Panc1 (cell line): ENCODE data around the gene KAT7. TPM values are rescaled to one million over a fixed set of nuclear protein-coding genes. Genes with fewer than 3 reads are reported as not detected.

ENCODE experiments used
- ATAC-seq: fragments of 200-7000 bp; cut with Tn5 transposase; 2 replicates; pipeline ENCODE4 v1.9.1; 2020; ENCODE audit warnings: mild to moderate bottlenecking, moderate library complexity
- BruUV-seq: library from RNA; stranded (reverse); fragments of 400-500 nt; replicated peaks from 2 replicates; lab custom pipeline; 2021; lab: Mats Ljungman, UMichigan
- CTCF ChIA-PET: fragments of 300-600 bp; sonication (Branson Sonifier 250); formaldehyde crosslinking; loops from one replicate; lab custom pipeline; 2022; ENCODE audit warnings: antibody characterized with exemption; lab: Charles Lee
- POLR2A ChIA-PET: fragments of 300-600 bp; sonication (Branson Sonifier 250); formaldehyde crosslinking; loops from one replicate; lab custom pipeline; 2022; ENCODE audit warnings: antibody characterized with exemption; lab: Charles Lee
- DNase-seq: peaks from one replicate; pipeline ENCODE4 v3.0.0-alpha.2; 2010; ENCODE audit warnings: low read depth, low spot score
- H3K27ac ChIP-seq: 2 replicates; pipeline ENCODE4 v1.5.1; 2011; ENCODE audit warnings: mild to moderate bottlenecking, low read length, inconsistent platforms
- H3K27me3 ChIP-seq: fragments of 200-500 bp; sonication (Bioruptor generic); 2 replicates; pipeline ENCODE4 v1.6.0; 2014; ENCODE audit warnings: low read length, inconsistent platforms; ENCODE audit not compliant: control insufficient read depth, insufficient read depth
- H3K36me3 ChIP-seq: fragments of 200-500 bp; sonication (Bioruptor generic); 2 replicates; pipeline ENCODE4 v1.5.1; 2014; ENCODE audit warnings: inconsistent platforms, mild to moderate bottlenecking, low read length, moderate library complexity; ENCODE audit not compliant: control insufficient read depth, insufficient read depth
- H3K4me1 ChIP-seq: 2 replicates; pipeline ENCODE4 v1.5.1; 2011; ENCODE audit warnings: inconsistent platforms, mild to moderate bottlenecking, low read length, moderate library complexity; ENCODE audit not compliant: control insufficient read depth, insufficient read depth
- H3K4me3 ChIP-seq, 2 experiments: 2 replicates each; pipeline ENCODE4 v1.5.1; 2011 to 2012; ENCODE audit warnings: low read depth in 2 of 2, low read length in 2 of 2, mild to moderate bottlenecking in 2 of 2, inconsistent platforms in 1 of 2, moderate library complexity in 1 of 2
- H3K9me3 ChIP-seq: fragments of 200-500 bp; sonication (Bioruptor generic); 2 replicates; pipeline ENCODE4 v1.5.1; 2014; ENCODE audit warnings: low read depth, mild to moderate bottlenecking, inconsistent platforms, low read length, moderate library complexity; ENCODE audit not compliant: control insufficient read depth, insufficient read depth
- CTCF ChIP-seq: fragments of 450-650 bp; IDR thresholded peaks from 2 replicates; pipeline ENCODE4 v1.5.1; 2017; ENCODE audit warnings: mild to moderate bottlenecking
- POLR2AphosphoS5 ChIP-seq: IDR thresholded peaks from 2 replicates; pipeline ENCODE4 v1.6.1; 2012; ENCODE audit warnings: mild to moderate bottlenecking, low read depth, low read length, moderate library complexity
- REST ChIP-seq, 2 experiments: IDR thresholded peaks; 2 replicates each; pipeline ENCODE4 v1.6.1; 2011 to 2012; ENCODE audit warnings: low read depth in 2 of 2, control low read depth in 1 of 2, low read length in 1 of 2, mild to moderate bottlenecking in 1 of 2, moderate library complexity in 1 of 2; ENCODE audit not compliant: insufficient read depth in 1 of 2
- SIN3A ChIP-seq: IDR thresholded peaks from 2 replicates; pipeline ENCODE4 v1.6.1; 2012; ENCODE audit warnings: low read depth, mild to moderate bottlenecking, low read length, moderate library complexity, borderline replicate concordance; ENCODE audit not compliant: insufficient read depth
- TCF7L2 ChIP-seq: IDR thresholded peaks from 2 replicates; pipeline ENCODE4 v1.6.1; 2011; ENCODE audit warnings: mild to moderate bottlenecking, low read depth, low read length, inconsistent platforms
- in situ Hi-C: cut with HindIII; loops from 2 replicates; pipeline ENCODE4 v1.10.0; 2016; ENCODE audit warnings: low sequenced_read_pairs, low pct_unique_long_range_greater_than_20kb
- intact Hi-C: fragments of 100-400 bp; cut with micrococcal nuclease; formaldehyde crosslinking; loops from one replicate; pipeline ENCODE4 v1.10.0; 2022; ENCODE audit not compliant: unreplicated experiment
- total RNA-seq: library from RNA; stranded (reverse); gene quantifications from one replicate; pipeline ENCODE4 v1.2.1, GENCODE V29; 2021; ENCODE audit not compliant: unreplicated experiment

KAT7 gene
- total RNA-seq, 1 experiment from 2014 or later, result 69.0 TPM

- BruUV-seq, result no TSS peak
- H3K27ac ChIP-seq, result no peak overlapping the region
- H3K4me3 ChIP-seq, result no peak overlapping the region
- H3K36me3 ChIP-seq, result no peaks in the 10 kb centered on the region
- no peaks in the 10 kb centered on the region for H3K4me1 ChIP-seq
- DNase-seq, result no peak
- TF ChIP-seq POLR2AphosphoS5, result no peak
- TF ChIP-seq SIN3A, result no peak
- no peak for TF ChIP-seq CTCF
- no peak for TF ChIP-seq TCF7L2
- TF ChIP-seq REST (IDR thresholded peaks at IDR 0.05; ENCODE audit: insufficient read depth in 1 of 2, low read depth in 2 of 2, low read length in 1 of 2), result no peak
- H3K27me3 ChIP-seq, result no peaks in the 10 kb centered on the region
- in situ Hi-C loops (no loop called here), intact Hi-C loops (no loop called here)
- ChIA-PET CTCF (no interaction called here), POLR2A (interaction anchor here (0.6 kb wide), 1 partner anchor 19 kb away, joined by 7 read pairs; no protein-coding TSS in a partner anchor)
- no peak for ATAC-seq
- H3K9me3 ChIP-seq, result no peaks in the 10 kb centered on the region
Measured at GRCh38 chr17:49753959-49754391, 34.5 kb upstream of the KAT7 start.

- Histone ChIP-seq H3K4me3 (no peak overlapping the region), H3K9me3 (no peaks in the 10 kb centered on the region), H3K36me3 (no peaks in the 10 kb centered on the region), H3K4me1 (no peaks in the 10 kb centered on the region), H3K27ac (no peak overlapping the region), H3K27me3 (no peaks in the 10 kb centered on the region)
- intact Hi-C loops (no loop called here), in situ Hi-C loops (no loop called here)
- ATAC-seq (no peak), DNase-seq (no peak)
- ChIA-PET POLR2A (no interaction called here), CTCF (no interaction called here)
- TF ChIP-seq CTCF (no peak), TCF7L2 (no peak), POLR2AphosphoS5 (no peak), SIN3A (no peak)
- BruUV-seq, result no TSS peak
Measured at GRCh38 chr17:49755663-49756283, 32.7 kb upstream of the KAT7 start.
